ENCODE results near the gene SLC24A4.

- TF ChIP-seq, protein P1, sequence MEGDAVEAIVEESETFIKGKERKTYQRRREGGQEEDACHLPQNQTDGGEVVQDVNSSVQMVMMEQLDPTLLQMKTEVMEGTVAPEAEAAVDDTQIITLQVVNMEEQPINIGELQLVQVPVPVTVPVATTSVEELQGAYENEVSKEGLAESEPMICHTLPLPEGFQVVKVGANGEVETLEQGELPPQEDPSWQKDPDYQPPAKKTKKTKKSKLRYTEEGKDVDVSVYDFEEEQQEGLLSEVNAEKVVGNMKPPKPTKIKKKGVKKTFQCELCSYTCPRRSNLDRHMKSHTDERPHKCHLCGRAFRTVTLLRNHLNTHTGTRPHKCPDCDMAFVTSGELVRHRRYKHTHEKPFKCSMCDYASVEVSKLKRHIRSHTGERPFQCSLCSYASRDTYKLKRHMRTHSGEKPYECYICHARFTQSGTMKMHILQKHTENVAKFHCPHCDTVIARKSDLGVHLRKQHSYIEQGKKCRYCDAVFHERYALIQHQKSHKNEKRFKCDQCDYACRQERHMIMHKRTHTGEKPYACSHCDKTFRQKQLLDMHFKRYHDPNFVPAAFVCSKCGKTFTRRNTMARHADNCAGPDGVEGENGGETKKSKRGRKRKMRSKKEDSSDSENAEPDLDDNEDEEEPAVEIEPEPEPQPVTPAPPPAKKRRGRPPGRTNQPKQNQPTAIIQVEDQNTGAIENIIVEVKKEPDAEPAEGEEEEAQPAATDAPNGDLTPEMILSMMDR (optimal IDR thresholded peaks at IDR 0.05 in 1 of 3, IDR thresholded peaks at IDR 0.05 in 1 of 3, conservative IDR thresholded peaks at IDR 0.05 in 1 of 3; ENCODE audit: extremely low read depth in 1 of 3, insufficient read depth in 2 of 3, low read length in 3 of 3): no peak
- TF ChIP-seq EZH2 (IDR thresholded peaks at IDR 0.05; ENCODE audit: low read length): no peak
Observed at GRCh38 chr14:92486881-92487280, 163.9 kb downstream of the SLC24A4 start.
